ENCODE results near the gene MTA2. TPM values are rescaled to one million over a fixed set of nuclear protein-coding genes. Genes with fewer than 3 reads are reported as not detected.

Gene MTA2
- total RNA-seq, 4 donors from 2014 or later: 47.9 to 74.7 (median 58.9) TPM

DNA sequence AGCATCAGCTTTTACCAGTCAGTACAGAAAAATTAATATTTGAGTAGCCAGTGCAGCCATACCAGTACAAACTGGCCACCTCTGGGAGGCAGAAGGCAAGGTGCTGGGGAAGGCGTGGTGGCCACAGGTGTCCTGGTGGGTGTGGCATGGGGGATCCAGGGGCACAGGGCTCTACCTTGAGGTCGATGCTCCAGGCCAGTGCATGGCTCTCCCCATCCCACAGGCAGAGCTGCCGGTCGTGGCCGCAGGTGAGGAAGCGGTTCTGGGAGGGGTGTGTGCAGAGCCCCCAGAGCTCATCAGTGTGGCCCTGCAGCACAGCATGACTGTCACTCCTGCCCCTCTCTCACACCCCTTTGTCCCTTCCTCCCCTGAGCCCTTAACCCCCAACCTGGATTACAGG lies 3.8 kb upstream of the MTA2 start:
- Histone ChIP-seq H3K9me3 (no peaks in the 10 kb centered on the region), H3K27ac (no peak overlapping the region), H3K4me3 (no peak overlapping the region), H3K27me3 (no peaks in the 10 kb centered on the region), H3K36me3 (peaks cover 0 to 10% (median 0%) of the 10 kb centered on the region in 3 donors), H3K4me1 (peaks cover 0 to 17% (median 5%) of the 10 kb centered on the region in 4 donors)
- TF ChIP-seq, protein P1, sequence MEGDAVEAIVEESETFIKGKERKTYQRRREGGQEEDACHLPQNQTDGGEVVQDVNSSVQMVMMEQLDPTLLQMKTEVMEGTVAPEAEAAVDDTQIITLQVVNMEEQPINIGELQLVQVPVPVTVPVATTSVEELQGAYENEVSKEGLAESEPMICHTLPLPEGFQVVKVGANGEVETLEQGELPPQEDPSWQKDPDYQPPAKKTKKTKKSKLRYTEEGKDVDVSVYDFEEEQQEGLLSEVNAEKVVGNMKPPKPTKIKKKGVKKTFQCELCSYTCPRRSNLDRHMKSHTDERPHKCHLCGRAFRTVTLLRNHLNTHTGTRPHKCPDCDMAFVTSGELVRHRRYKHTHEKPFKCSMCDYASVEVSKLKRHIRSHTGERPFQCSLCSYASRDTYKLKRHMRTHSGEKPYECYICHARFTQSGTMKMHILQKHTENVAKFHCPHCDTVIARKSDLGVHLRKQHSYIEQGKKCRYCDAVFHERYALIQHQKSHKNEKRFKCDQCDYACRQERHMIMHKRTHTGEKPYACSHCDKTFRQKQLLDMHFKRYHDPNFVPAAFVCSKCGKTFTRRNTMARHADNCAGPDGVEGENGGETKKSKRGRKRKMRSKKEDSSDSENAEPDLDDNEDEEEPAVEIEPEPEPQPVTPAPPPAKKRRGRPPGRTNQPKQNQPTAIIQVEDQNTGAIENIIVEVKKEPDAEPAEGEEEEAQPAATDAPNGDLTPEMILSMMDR (IDR thresholded peaks at IDR 0.05): no peak
- no peak for TF ChIP-seq POLR2A (IDR thresholded peaks at IDR 0.05)
- no peak for DNase-seq

- no peaks in the 10 kb centered on the region for H3K27me3 ChIP-seq
- peaks cover 0 to 14% (median 0%) of the 10 kb centered on the region in 3 donors for H3K36me3 ChIP-seq
- H3K4me1 ChIP-seq: peaks cover 4 to 26% (median 10%) of the 10 kb centered on the region in 4 donors
- no peaks in the 10 kb centered on the region for H3K9me3 ChIP-seq
- H3K4me3 ChIP-seq: no peak overlapping the region
- no peak overlapping the region for H3K27ac ChIP-seq
- DNase-seq: no peak
- no peak for TF ChIP-seq POLR2A (IDR thresholded peaks at IDR 0.05)
- TF ChIP-seq, protein P1 (IDR thresholded peaks at IDR 0.05): no peak
Observed at GRCh38 chr11:62604460-62605120, 2.9 kb upstream of the MTA2 start.

- Histone ChIP-seq H3K4me1 (peaks cover 6 to 33% (median 12%) of the 10 kb centered on the region in 4 donors), H3K27me3 (no peaks in the 10 kb centered on the region), H3K9me3 (no peaks in the 10 kb centered on the region), H3K4me3 (no peak overlapping the region), H3K27ac (no peak overlapping the region), H3K36me3 (peaks cover 0 to 14% (median 0%) of the 10 kb centered on the region in 3 donors)
- no peak for DNase-seq
- TF ChIP-seq POLR2A (IDR thresholded peaks at IDR 0.05): no peak
- TF ChIP-seq, protein P1 (IDR thresholded peaks at IDR 0.05): no peak
Observed at GRCh38 chr11:62603776-62604299, 2.2 kb upstream of the MTA2 start.

GRCh38 chr11:62603072-62603408 lies 1.4 kb upstream of the MTA2 start:
- peak overlapping the region; percentile 76 to 100 (median 96) for H3K4me3 ChIP-seq
- no peak for DNase-seq
- peaks cover 0 to 19% (median 0%) of the 10 kb centered on the region in 3 donors for H3K36me3 ChIP-seq
- TF ChIP-seq, protein P1 (IDR thresholded peaks at IDR 0.05): no peak
- no peak for TF ChIP-seq POLR2A (IDR thresholded peaks at IDR 0.05)
- H3K9me3 ChIP-seq: no peaks in the 10 kb centered on the region
- peak overlapping the region; percentile 94 to 99 (median 98) for H3K27ac ChIP-seq
- H3K27me3 ChIP-seq: no peaks in the 10 kb centered on the region
- peaks cover 6 to 40% (median 13%) of the 10 kb centered on the region in 4 donors for H3K4me1 ChIP-seq

- TF ChIP-seq POLR2A (IDR thresholded peaks at IDR 0.05): no peak
- TF ChIP-seq, protein P1 (IDR thresholded peaks at IDR 0.05): peak in 3 of 6 experiments; percentile 31 to 42 (median 32)
- H3K27ac ChIP-seq: peak overlapping the region; percentile 94 to 99 (median 98)
- no peaks in the 10 kb centered on the region for H3K27me3 ChIP-seq
- H3K9me3 ChIP-seq: no peaks in the 10 kb centered on the region
- H3K4me3 ChIP-seq: peak overlapping the region; percentile 76 to 100 (median 96)
- peaks cover 0 to 26% (median 0%) of the 10 kb centered on the region in 3 donors for H3K36me3 ChIP-seq
- H3K4me1 ChIP-seq: peaks cover 6 to 40% (median 13%) of the 10 kb centered on the region in 4 donors
- peak; percentile 47 to 87 (median 77) for DNase-seq
Observed at GRCh38 chr11:62602141-62603071, 741 bp upstream of the MTA2 start.

Measured in Peyer's patch (tissue), 4 donors.